HG02840 (cell line): ENCODE measurements around the gene ANKRD62.
"Not testable (repeated sequence)": the region's sequence is repeated elsewhere in the genome, so short reads cannot be mapped to it uniquely, and the experiment has no call there.

ENCODE experiments used
- ATAC-seq: cut with Tn5 transposase; IDR thresholded peaks from one replicate; pipeline ENCODE4 v1.9.1; 2021; ENCODE audit warnings: mild to moderate bottlenecking, moderate library complexity, moderate number of reproducible peaks; ENCODE audit not compliant: unreplicated experiment, low FRiP score

ANKRD62 gene

DNA sequence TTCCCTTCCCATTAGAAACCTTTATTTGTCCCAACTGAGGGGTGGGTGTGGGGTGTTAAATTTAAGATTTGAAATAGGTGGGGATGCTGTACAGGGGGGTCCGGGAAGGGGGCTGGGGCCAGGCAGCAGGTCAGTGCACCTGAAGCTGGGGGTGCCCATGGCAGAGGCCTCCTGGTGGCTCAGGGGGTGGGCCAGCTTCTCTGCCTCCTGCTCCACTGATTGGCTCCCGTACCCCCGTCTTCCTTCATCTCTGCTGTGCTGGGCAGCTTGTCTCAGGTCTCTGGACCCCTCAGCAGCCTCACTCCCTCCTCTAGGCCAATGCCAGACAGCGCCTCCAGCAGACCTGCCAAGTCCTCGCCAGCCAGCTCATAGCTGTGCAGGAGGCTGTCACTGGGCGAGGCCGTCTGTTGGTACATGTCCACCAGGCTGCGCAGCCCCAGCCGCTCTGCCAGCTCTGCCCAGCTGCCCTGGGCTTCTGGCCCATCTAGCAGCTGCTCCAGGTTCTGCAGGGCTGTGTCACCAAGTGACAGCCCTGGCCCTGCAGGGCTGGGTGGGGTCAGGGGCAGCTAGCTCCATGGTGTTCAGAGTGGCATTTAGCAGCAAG lies 2.0 kb upstream of the ANKRD62 start:
- no peak for ATAC-seq

DNA sequence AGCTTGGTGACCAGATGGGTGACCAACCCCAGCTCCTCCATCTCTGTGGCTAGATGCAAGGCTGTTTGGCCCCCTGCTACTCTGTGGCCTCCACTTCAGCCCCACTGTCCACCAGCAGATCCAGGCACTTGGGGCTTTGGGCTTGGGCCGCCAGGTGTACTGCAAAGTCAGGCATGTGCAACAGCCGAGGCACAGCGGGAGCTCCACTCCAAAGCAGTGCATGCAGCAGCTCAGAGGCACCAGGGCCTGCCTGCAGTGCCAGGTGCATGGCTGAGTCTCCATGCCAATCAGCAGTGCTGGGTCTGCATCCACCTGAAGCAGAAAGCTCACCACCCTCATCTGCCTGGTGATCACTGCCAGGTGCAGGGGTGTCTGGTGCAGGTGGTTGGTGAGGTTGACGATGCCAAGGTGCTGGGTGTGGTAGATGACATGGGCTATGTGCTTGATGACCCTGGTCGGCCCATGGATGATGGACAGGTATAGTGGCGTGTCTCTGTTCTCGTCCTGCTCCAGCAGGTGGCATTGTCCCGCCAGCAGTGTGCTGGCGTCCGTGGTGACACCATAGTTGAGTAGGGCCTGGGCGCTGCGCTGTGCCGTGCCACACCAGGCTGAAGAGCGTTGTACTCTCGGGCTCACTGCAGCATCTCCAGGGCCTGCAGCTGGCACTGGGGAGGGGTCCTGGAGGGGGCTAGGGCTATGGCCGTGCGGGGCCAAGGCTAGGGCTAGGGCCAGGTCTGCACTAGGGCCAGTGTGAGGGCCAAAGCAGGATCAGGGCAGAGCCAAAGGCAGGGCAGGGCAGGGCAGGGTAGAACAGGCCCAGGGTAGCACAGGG lies 1.0 kb upstream of the ANKRD62 start:
- ATAC-seq: no peak

DNA sequence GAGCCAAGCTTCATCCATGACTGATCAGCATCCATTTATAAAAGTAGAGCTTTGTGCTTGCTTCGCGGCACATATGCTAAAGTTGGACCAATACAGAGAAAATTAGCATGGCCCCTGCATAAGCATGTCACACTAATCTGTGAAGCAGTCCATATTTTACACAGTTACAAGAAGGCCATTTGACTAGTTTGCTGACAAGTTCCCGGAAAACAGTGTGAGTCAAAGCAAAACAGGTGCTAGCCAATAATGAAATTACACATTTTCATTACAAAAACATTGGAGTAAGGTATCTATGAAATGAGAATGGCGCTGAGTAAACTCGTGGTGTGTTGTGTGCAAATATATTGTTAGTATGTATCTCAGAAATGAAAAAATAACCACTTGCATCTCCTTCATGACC lies 4.7 kb downstream of the ANKRD62 start:
- no peak for ATAC-seq

DNA sequence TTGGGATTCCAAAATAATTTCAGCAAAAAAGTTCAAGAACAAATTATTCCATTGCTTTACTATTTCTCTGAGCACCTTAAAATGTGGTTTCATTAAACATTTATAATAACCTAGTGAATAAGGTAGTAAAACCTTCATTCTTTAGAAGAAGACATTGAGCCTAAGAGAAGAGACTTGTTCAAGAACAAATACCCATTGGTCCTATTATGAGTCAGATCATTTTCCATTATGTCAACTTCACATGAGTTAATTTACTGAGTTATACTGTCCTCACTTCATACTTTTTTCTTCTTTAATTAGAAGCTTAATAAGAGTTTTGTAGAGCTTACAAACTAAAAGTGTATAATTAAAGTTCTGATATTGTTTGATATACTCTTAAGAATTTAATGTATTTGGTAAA lies 5.5 kb downstream of the ANKRD62 start:
- ATAC-seq: no peak

DNA sequence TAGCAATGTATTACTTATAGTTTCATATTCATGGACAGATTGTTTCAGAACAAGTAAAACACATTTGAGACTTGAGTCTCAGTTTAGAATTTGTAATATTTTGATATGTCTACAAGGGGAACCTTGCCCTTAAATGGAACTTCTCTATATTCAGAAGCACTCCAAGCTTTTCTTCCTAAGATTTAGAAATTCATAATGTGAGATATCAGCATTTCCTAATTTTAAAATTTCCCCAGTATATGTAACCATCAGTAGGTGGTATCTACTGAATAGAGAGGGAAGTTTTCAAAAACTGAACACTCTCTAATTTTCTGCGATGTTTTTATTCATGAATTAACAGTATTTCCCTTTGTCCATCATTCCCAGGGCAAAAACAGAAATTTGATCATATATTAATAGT lies 7.6 kb downstream of the ANKRD62 start:
- no peak for ATAC-seq

DNA sequence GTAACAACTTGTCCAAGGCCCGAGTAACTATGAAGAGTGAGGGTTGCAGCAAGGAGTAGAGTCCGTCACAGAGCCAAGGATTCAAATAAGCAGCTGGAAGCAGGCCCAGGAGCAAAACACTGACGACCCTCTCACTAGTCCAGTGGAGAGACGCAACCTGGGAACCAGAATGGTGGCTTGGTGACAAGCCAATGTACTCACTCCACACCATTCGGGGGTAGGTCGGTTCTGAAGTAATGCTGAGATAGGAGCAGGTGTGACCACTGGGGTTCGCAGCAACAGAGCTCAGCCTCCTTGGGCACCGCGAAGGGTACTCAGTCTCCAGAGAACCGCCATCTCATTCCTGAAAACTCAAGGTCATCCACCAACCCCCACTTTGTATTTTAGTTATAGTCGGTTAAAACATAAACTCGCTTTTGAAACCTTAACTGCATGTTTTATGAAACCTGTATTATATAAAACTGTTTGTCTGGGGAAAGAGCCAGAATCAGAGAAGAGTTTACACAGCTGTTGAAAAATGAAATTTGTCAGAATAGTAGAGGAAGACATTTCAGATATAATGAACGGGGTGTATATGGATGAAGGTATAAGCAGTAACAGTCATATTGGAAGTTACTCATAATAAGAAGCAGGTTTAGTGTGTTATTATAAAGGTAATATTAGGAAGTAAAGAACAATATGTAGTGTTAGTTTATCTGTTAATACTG lies 8.6 kb downstream of the ANKRD62 start:
- no peak for ATAC-seq

DNA sequence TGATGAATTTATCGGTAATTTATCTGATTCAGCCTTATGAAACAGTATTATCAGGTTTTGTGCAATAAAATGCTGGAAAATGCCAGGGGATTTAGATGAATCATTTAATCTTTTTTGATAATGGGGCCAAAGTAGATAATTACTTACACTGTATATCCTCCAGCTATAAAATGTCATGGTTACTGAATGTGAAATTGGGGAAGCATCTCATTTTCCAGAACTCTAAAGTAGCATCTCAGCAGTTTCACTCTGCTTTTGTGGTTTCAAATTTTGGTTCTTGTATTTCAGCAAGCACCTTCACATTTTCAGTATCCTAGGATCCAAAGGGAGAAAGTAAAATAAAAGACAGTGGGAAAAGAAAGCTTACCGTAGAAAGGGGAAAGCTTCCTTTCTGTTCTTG lies 12.8 kb downstream of the ANKRD62 start:
- ATAC-seq: no peak

DNA sequence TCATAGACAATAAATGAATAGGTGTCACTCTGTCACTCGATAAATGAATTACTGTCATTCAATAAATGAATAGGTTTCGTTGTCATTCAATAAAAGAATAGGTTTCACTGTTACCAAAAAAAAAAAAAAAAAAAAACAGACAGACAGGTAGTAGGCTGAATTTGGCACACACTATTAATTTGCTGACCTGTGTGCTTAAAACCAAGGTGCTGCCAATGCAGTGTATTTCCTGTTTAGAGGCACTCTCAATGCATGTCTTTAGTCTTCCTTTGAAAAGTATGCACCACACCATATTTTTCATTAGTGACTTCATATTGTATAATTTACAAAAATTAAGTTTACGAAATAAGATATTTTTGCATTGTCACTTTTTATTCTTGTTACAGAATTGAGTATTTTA lies 16.2 kb downstream of the ANKRD62 start:
- ATAC-seq: no peak

DNA sequence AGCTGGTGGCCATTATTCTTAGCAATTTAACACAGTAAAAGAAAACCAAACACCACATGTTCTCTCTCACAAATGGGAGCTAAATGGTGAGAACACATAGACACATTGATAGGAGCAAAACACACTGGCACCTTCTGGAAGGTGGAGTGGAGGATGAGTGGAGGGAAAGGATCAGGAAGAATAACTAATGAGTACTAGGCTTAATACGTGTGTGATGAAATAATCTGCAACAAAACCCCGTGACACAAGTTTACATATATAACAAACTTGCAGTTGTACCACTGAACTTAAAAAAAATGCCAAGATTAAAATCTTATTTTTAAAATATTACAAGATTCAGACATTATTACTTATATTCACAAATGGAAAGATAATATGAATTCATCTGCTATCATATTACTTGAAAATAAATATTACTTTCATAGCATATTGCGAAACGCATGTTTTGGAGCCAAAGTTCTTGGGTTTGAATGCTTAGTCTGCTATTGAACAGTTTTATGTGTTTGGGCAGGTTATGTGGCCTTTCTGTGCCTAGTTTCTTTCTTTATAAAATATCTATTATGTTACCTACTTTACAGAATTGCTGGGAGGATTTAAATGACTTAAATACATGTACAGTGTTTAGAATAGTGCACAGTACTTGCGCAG lies 20.5 kb downstream of the ANKRD62 start:
- ATAC-seq: no peak

DNA sequence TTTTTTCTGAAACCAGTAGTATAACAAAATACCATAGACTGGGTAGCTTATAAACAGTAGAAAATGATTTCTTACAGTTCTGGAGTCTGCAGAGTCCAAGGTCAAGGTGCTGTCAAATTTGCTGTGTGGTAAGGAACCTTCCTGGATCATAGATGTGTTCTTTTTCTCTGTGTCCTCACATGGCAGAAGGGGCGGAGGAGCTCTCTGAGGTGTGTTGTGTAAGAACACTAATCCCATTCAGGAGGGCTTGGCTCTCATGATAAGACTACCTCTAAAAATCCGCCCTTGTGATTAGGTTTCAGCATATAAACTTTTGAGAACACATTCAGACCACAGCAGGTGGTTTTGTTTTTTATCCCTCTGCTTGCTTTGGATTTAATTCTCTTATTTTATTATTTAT lies 25.7 kb downstream of the ANKRD62 start:
- no peak for ATAC-seq

DNA sequence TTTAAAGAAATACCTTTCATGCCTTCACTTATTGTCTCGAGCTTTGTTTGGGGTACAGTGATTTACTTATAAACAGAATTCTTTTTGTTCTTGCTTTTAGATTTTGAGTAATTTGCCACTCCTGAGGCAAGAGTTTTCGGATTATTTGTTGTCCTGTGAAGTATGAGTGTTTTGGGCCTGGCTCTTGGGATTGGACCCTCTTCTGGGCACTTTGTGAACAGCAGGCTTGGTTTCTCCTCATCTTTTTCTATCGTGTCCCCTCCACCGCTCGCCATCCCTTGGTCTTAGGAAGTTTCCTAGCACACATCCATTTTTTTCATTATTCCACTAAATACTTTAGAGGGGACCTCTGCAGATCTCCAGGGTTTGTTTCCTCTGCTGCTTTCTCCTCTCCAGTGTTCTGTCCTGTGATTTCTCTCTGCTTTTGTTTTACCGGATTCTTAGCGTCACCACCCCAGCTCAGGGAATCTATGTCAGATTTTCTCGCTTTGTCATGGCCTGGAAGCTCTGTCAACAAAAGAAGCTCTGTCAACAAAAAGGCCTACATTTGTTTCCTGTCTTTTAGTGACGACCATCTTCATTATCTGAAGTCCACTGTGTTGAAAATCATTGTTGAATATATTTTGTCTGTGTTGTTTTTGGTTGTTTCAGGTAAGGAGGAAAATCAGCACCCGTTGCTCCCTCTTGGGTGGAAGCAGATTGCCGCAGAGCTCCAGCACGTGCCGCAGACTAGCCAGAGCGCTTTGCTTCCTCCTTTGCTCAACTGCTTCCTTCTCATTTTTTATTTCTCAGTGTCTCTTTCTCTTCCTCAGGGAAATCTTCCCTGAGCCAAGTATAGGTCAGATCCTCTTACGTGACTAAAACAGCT lies 27.8 kb downstream of the ANKRD62 start:
- no peak for ATAC-seq

DNA sequence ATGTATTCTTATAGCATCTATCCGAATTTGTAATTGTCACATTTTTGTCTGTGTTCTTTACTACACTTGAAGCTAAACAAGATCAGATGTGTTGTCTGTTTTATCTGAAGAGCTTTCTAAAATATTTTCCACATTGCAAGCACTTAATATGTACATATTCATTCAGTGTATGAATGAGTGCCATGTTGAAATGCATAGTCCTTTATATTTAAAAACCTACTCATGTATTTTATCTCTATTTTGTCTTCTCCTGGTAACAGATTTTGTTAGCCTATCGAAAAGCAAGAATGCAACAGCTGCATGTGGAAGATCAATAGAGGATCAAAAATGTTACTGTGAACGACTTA lies 28.4 kb downstream of the ANKRD62 start:
- ATAC-seq: not testable (repeated sequence)

DNA sequence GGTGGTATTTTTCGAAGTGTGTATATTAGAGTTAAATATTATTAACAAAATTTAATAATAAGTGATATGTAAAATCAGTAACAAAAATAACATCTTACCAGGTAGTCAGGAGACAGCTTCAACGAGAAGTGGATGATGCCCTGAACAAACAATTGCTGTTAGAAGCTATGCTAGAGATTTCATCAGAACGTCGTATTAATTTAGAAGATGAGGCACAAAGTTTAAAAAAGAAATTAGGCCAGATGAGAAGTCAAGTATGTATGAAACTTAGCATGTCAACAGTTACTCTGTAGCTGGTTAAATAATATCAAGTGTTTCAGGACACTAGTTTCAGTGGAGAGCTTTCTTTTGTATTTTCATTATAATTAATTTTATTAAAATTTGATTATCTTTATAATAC lies 34.0 kb downstream of the ANKRD62 start:
- not testable (repeated sequence) for ATAC-seq

DNA sequence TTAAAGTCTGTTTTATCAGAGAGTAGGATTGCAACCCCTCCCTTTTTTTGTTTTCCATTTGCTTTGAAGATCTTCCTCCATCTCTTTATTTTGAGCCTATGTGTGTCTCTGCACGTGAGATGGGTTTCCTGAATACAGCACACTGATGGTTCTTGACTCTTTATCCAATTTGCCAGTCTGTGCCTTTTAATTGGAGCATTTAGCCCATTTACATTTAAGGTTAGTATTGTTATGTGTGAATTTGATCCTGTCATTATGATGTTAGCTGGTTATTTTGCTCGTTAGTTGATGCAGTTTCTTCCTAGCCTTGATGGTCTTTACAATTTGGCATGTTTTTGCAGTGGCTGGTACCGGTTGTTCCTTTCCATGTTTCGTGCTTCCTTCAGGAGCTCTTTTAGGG lies 45.2 kb downstream of the ANKRD62 start:
- ATAC-seq: not testable (repeated sequence)

DNA sequence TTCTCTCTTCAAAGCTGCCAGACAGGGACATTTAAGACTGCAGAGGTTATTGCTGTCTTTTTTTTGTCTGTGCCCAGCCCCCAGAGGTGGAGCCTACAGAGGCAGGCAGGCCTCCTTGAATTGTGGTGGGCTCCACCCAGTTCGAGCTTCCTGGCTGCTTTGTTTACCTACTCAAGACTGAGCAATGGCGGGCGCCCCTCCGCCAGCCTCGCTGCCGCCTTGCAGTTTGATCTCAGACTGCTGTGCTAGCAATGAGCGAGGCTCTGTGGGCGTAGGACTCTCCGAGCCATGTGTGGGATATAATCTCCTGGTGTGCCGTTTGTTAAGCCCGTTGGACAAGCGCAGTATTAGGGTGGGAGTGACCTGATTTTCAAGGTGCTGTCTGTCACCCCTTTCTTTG lies 47.2 kb downstream of the ANKRD62 start:
- ATAC-seq: not testable (repeated sequence)

DNA sequence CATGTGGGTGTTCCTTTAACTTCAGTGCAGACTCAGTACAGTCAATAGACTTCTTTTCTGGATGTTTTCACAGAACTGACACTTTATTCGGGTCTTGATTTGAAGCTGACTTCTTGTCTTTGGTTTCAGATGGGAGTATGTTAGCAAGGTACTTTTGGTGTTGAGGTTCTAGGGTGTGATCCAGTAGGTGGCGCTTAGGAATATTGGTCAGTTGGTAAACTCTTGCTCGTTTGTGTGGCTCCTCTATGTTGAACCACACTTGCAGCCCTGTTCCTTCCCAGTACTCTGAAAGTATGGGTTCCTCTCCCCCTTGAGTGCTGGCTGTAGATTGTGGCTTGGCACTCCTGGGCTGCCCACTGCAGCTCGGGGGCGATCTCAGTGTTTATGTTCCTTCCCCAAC lies 48.1 kb downstream of the ANKRD62 start:
- ATAC-seq: not testable (repeated sequence)

DNA sequence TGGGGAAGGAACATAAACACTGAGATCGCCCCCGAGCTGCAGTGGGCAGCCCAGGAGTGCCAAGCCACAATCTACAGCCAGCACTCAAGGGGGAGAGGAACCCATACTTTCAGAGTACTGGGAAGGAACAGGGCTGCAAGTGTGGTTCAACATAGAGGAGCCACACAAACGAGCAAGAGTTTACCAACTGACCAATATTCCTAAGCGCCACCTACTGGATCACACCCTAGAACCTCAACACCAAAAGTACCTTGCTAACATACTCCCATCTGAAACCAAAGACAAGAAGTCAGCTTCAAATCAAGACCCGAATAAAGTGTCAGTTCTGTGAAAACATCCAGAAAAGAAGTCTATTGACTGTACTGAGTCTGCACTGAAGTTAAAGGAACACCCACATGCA lies 55.8 kb downstream of the ANKRD62 start:
- not testable (repeated sequence) for ATAC-seq

DNA sequence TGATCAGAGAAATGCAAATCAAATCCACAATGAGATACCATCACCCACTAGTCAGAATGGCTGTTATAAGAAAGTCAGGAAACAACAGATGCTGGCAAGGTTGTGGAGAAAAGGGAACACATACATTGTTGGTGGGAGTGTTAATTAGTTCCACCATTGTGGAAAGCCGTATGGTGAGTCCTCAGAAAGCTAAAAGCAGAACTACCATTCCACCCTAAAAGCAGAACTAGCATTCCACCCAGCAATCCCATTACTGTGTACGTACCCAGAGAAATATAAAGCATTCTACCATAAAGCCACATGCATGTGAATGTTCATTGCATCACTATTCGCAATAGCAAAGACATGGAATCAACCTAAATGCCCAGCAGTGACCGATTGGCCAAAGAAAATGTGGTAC lies 60.7 kb downstream of the ANKRD62 start:
- ATAC-seq: no peak

DNA sequence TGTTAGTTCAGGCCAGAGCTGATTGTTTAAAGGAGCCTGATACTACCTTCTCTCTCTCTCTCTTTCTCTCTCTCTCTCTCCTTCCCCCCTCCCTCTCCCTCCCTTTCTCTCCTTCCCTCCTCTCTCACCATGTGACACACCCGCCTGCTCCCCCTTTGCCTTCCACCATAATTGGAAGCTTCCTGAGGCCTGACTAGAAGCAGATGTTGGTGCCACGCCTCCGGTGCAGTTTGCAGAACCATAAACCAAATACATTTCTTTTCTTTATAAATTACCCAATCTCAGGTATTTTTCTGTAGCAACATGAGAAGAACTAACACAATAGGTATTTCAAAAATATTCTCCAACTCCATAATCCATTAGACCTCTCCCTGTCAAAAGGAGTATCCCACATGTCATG lies 62.4 kb downstream of the ANKRD62 start:
- no peak for ATAC-seq

DNA sequence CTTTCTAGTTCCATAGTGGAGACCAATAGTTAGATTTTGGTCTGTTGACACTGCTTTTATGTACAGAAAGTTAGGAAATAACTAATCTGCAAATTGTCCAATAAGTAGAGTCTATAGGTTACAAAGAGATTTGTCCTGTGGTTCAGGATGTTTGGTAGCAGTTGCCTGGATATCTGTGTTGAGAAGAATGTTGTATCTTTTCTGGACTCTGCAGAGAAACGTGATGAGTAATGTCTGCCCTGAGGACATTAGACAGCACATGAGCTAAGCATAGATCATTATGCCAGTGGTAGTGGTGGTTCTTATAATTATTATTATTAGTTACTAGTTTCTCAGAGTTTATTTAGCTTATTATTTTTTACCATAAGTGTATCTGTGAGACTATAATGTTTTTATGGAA lies 65.8 kb downstream of the ANKRD62 start:
- no peak for ATAC-seq
